H7 (cell line): ENCODE results near the gene SMAD3. TPM values are rescaled to one million over a fixed set of nuclear protein-coding genes. Genes with fewer than 3 reads are reported as not detected.
"Not testable (repeated sequence)": the region's sequence is repeated elsewhere in the genome, so short reads cannot be mapped to it uniquely, and the experiment has no call there.

ENCODE experiments used
- DNase-seq: peaks from one replicate; pipeline ENCODE4 v3.0.0; 2012
- H3K27me3 ChIP-seq: 2 replicates; pipeline ENCODE4 v1.6.0; 2011; ENCODE audit warnings: mild to moderate bottlenecking, low read length; ENCODE audit not compliant: control insufficient read depth, insufficient read depth
- H3K36me3 ChIP-seq: replicated peaks from 2 replicates; pipeline ENCODE4 v1.5.1; 2011; ENCODE audit warnings: low read length; ENCODE audit not compliant: control insufficient read depth, insufficient read depth
- H3K4me3 ChIP-seq: 2 replicates; pipeline ENCODE4 v1.5.1; 2011; ENCODE audit warnings: low read depth, mild to moderate bottlenecking, control low read depth, low read length, moderate library complexity; ENCODE audit not compliant: insufficient read depth
- total RNA-seq: library from RNA; depleted of rRNA; stranded (reverse); fragments of >200 nt; shearing (Covaris generic); gene quantifications from 2 replicates; pipeline ENCODE4 v1.2.3, GENCODE V29; 2014; rRNA removed

The SMAD3 gene
- 29.2 and 30.8 TPM in 2 replicates for total RNA-seq

- peaks cover 10% of the 10 kb centered on the region; the same call in 1 of the 2 replicates for H3K27me3 ChIP-seq
- H3K36me3 ChIP-seq, result no peaks in the 10 kb centered on the region; the same call in 1 of the 2 replicates
- peak within 1 kb of the TSS; percentile 96 for H3K4me3 ChIP-seq
- peak; percentile 95 for DNase-seq
Observed at GRCh38 chr15:67065531-67066005, at the start of gene SMAD3. Gene SMAD3, plus strand, starts transcription at chr15:67065602. Its CDS starts 553 bp downstream, at chr15:67066155.

GRCh38 chr15:67017311-67017710 lies 48.1 kb upstream of the SMAD3 start:
- Histone ChIP-seq H3K36me3 (no peaks in the 10 kb centered on the region), H3K4me3 (no peak overlapping the region), H3K27me3 (no peaks in the 10 kb centered on the region)
- DNase-seq, result no peak

DNA sequence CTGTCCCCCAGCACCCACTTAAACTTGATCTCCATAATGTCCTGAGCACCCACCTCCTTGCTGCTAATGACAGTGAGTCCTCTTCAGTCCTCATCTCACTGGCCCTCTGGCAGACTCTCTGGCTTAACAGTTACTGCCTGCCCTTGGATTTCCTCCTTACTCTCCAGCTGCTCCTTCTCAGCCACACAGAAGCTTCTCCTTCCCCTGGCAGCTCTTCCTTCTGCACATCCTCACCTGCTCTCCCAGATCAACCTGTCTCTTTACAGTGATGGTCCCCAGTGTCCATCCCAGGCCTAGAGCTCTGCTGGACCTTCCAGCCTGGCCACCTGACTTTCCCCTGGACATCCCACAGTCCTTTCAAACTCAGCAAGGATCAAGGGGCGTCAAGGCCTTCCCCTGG lies 47.4 kb upstream of the SMAD3 start:
- H3K36me3 ChIP-seq, result no peaks in the 10 kb centered on the region
- H3K27me3 ChIP-seq, result no peaks in the 10 kb centered on the region
- H3K4me3 ChIP-seq, result no peak overlapping the region
- DNase-seq, result no peak

- no peak for DNase-seq
- Histone ChIP-seq H3K4me3 (no peak overlapping the region), H3K27me3 (no peaks in the 10 kb centered on the region), H3K36me3 (no peaks in the 10 kb centered on the region)
Observed at GRCh38 chr15:67018441-67018840, 47.0 kb upstream of the SMAD3 start.

DNA sequence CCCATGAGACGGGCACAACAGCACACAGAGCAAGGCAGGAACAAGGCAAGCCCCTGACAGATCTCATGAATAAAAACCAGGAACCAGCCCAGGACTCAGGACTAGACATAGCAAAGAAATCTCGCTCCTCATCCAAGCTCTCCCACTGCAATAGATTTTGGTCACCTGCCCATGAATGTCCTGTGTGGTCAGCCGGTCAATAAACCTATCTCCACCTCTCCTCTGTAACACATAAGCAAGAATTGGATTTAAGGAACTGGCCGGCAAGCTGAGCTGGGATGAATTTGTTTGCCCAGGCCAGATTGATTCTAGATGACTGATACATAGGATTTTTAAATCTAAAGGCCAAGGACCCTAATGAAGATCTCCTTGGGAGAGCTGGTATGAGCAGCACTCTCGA lies 46.3 kb upstream of the SMAD3 start:
- Histone ChIP-seq H3K36me3 (no peaks in the 10 kb centered on the region), H3K4me3 (no peak overlapping the region), H3K27me3 (no peaks in the 10 kb centered on the region)
- DNase-seq, result no peak

DNA sequence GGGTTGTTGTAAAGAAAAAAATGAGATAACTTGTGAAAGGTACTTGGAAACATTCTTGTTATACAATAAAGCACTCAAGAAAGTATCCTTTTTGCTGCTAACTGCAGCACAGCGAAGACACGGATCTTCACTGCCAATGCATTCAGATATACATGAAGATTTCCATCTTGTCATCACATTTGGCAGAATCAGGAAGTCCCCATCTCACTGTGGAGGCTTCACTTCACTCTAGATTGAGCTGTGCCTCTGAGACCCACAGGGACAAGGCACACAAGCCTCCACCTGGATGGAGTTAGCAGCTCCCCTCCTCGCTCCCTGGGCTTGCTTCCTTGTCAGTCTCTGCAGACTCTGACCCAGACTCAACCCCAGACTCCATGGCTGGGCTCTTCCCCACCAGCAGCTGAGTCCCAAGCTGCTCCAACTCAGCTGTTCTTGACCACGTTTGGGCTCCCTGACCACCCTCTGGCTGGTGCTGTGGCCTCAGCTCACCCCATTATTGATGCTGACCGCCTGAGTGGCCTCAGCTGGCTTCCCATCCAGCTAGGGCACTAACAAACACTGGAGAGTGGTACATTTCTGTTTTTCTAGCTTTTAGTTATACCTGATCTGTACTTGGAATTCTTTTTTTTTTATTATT lies 45.4 kb upstream of the SMAD3 start:
- no peak for DNase-seq
- H3K4me3 ChIP-seq, result no peak overlapping the region
- H3K27me3 ChIP-seq, result no peaks in the 10 kb centered on the region
- no peaks in the 10 kb centered on the region for H3K36me3 ChIP-seq

DNA sequence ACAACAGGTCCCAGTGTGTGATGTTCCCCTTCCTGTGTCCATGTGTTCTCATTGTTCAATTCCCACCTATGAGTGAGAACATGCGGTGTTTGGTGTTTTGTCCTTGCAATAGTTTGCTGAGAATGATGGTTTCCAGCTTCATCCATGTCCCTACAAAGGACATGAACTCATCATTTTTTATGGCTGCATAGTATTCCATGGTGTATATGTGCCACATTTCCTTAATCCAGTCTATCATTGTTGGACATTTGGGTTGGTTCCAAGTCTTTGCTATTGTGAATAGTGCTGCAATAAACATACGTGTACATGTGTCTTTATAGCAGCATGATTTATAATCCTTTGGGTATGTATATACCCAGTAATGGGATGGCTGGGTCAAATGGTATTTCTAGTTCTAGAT lies 44.7 kb upstream of the SMAD3 start:
- not testable (repeated sequence) for H3K27me3 ChIP-seq, H3K36me3 ChIP-seq, H3K4me3 ChIP-seq, DNase-seq

GRCh38 chr15:67021455-67021854 lies 43.9 kb upstream of the SMAD3 start:
- Histone ChIP-seq H3K36me3 (no peaks in the 10 kb centered on the region), H3K4me3 (no peak overlapping the region), H3K27me3 (no peaks in the 10 kb centered on the region)
- peak; percentile 68 for DNase-seq

DNA sequence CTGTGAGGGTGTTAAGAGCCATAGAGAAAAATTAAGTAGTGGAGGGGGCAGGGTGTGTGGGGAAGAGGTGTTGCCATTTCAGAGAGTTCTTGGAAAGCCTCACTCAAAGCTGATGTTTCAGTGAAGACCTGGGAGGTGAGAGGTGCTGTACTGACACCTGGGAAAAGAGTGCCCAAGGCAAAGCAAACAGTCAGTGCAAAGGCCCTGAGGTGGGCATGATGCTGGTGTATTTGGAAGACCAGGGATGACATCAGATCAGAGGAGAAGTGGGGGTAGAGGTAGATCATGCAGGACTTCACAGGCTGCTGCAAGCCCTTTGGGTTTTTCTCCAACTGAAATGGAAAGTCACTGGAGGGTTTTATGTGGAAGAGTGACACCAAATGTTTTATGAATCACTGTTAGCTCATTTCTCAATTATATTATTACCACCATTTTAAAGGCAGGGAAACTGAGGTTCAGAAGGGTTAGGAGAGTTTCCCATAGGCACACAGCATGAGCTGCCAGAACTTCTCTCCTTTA lies 42.8 kb upstream of the SMAD3 start:
- Histone ChIP-seq H3K4me3 (no peak overlapping the region), H3K27me3 (no peaks in the 10 kb centered on the region), H3K36me3 (no peaks in the 10 kb centered on the region)
- no peak for DNase-seq

- Histone ChIP-seq H3K4me3 (no peak overlapping the region), H3K36me3 (no peaks in the 10 kb centered on the region), H3K27me3 (no peaks in the 10 kb centered on the region)
- DNase-seq, result no peak
Observed at GRCh38 chr15:67023517-67024313, 41.7 kb upstream of the SMAD3 start.

DNA sequence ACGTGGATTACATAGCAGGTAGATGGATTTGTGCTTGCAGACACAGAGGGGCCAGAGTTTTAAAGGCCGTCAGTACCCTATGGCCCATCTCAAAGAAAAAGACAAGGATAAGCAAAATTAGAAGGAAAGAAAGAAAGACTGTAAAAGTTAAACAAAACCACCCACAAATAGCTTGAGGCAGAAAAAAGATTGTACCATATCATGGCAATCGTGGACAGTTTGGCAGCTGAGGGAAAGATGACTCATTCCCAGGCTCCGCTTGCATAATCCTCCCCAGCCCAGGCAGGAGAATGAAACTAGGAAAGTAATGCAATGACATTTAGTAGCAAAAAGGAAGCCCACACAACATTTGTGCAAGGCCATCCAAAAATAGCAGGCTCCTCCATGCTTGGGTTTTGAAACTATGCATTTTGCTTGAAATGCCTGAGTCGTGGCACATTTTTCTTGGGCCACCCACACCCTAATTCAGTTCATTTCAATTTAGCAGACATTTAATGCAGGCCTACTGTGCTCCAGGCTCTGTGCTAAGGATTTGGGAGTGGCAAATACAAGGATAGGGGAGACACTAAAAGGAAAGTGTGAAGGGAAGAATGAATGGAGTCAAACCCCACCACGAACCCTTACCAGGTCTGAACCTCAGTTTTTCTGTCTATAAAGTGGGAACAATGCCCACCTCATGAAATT lies 40.9 kb upstream of the SMAD3 start:
- DNase-seq, result no peak
- Histone ChIP-seq H3K4me3 (no peak overlapping the region), H3K36me3 (no peaks in the 10 kb centered on the region), H3K27me3 (no peaks in the 10 kb centered on the region)

DNA sequence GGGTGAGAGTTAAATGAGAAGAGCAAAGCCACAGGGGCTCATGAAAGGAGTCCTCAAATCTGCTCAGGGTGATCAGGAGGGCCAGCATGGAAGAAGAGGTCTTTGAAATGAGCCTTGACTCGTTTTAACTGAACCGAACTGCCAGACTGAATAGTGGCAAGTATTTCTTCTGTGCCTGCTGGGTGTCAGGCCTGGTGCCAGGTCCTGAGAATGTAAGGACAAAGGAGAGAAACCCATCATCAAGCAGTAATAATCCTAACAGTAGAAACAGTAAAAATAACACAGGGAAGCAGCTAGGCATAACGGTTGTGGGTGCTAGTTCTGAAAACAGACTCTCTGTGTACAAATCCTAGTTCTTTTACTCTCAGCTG lies 40.4 kb upstream of the SMAD3 start:
- Histone ChIP-seq H3K36me3 (no peaks in the 10 kb centered on the region), H3K4me3 (no peak overlapping the region), H3K27me3 (no peaks in the 10 kb centered on the region)
- no peak for DNase-seq

- H3K27me3 ChIP-seq, result no peaks in the 10 kb centered on the region
- no peaks in the 10 kb centered on the region for H3K36me3 ChIP-seq
- no peak overlapping the region for H3K4me3 ChIP-seq
- DNase-seq, result no peak
Observed at GRCh38 chr15:67025719-67026609, 39.4 kb upstream of the SMAD3 start.

DNA sequence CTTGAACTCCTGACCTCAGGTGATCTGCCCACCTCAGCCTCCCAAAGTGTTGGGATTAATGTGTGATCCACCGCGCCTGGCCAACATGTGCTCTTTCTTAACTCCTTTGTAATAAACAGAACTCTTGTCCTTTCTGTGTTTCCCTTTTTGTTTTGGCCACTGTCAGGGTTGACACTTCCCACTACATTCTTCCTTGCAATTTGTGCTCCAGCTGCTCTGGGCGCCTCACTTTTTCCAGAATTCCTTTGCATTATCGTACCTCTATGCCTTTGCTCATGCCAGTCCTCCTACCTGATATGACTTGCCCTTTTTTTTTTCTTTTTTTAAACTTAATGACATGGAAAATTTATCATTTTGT lies 38.8 kb upstream of the SMAD3 start:
- H3K27me3 ChIP-seq, result no peaks in the 10 kb centered on the region
- no peak overlapping the region for H3K4me3 ChIP-seq
- DNase-seq, result no peak
- H3K36me3 ChIP-seq, result no peaks in the 10 kb centered on the region
